ENCODE results near the gene NID1.

GRCh38 chr1:235971571-235972310 lies 93.1 kb downstream of the NID1 start:
- TF ChIP-seq EZH2 (IDR thresholded peaks at IDR 0.05; ENCODE audit: borderline replicate concordance, low read depth, low read length, severe bottlenecking) = no peak
- no peak for TF ChIP-seq MYC (IDR thresholded peaks at IDR 0.05; ENCODE audit: low read depth, low read length)

Measured in endothelial cell of umbilical vein (primary cell).